GM23248 (cell line): Measurements from ENCODE around the gene ATP5PD.
"Not testable (repeated sequence)": the region's sequence is repeated elsewhere in the genome, so short reads cannot be mapped to it uniquely, and the experiment has no call there.

Source experiments
- EZH2 ChIP-seq: fragments of 200-600 bp; sonication (generic); IDR thresholded peaks from 2 replicates; pipeline ENCODE4 v1.6.1; 2018; ENCODE audit warnings: antibody characterized with exemption, mild to moderate bottlenecking; ENCODE audit not compliant: insufficient read depth, poor library complexity, severe bottlenecking
- EZH2phosphoT487 ChIP-seq: fragments of 200-600 bp; sonication (generic); IDR thresholded peaks from 2 replicates; pipeline ENCODE4 v1.6.1; 2018; ENCODE audit warnings: antibody characterized with exemption, moderate library complexity, mild to moderate bottlenecking, low read depth; ENCODE audit not compliant: insufficient read depth

DNA sequence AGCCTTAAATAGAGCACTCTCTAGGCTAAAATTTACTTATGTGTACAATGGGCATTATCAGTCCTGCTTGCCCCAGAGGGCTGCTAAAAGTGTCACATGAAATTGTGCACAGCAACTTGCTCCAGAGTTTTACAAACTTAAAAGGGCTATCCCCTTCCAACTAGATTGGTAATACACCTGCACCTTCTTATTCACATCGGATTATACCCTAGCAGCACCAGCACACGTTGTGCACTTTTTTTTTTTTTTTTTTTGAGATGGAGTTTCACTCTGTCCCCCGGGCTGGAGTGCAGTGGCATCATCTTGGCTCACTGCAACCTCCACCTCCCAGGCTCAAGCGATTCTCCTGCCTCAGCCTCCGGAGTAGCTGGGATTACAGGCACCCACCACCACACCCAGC, 3.0 kb downstream of the ATP5PD start:
- TF ChIP-seq EZH2phosphoT487, EZH2: not testable (repeated sequence)
